ENCODE measurements around the gene TMEM259. TPM values are rescaled to one million over a fixed set of nuclear protein-coding genes. Genes with fewer than 3 reads are reported as not detected.

The TMEM259 gene
- total RNA-seq, 1 donor from 2014 or later, result 182 TPM

- H3K27me3 Mint-ChIP-seq (ENCODE audit: unreplicated experiment), result peaks cover 3% of the 10 kb centered on the region
- no peaks in the 10 kb centered on the region for H3K9me3 Mint-ChIP-seq (ENCODE audit: unreplicated experiment)
- peak overlapping the region; percentile 21 for H3K4me3 Mint-ChIP-seq (ENCODE audit: unreplicated experiment)
- peaks cover 4% of the 10 kb centered on the region for H3K4me1 Mint-ChIP-seq (ENCODE audit: unreplicated experiment)
- peaks cover 4% of the 10 kb centered on the region for H3K36me3 Mint-ChIP-seq (ENCODE audit: low read depth, unreplicated experiment)
- no peak overlapping the region for H3K27ac Mint-ChIP-seq (ENCODE audit: unreplicated experiment)
- TF ChIP-seq CTCF (IDR thresholded peaks at IDR 0.05; ENCODE audit: unreplicated experiment), result no peak
- no peak for DNase-seq (ENCODE audit: low spot score)
Measured at GRCh38 chr19:980133-980998, 40.6 kb downstream of the TMEM259 start.

GRCh38 chr19:979318-979741 is 41.6 kb downstream of the TMEM259 start:
- Mint-ChIP-seq H3K9me3 (ENCODE audit: unreplicated experiment) (no peaks in the 10 kb centered on the region), H3K27me3 (ENCODE audit: unreplicated experiment) (peaks cover 2% of the 10 kb centered on the region), H3K4me3 (ENCODE audit: unreplicated experiment) (no peak overlapping the region), H3K36me3 (ENCODE audit: low read depth, unreplicated experiment) (peaks cover 6% of the 10 kb centered on the region), H3K4me1 (ENCODE audit: unreplicated experiment) (no peaks in the 10 kb centered on the region), H3K27ac (ENCODE audit: unreplicated experiment) (no peak overlapping the region)
- TF ChIP-seq CTCF (IDR thresholded peaks at IDR 0.05; ENCODE audit: unreplicated experiment), result no peak
- DNase-seq (ENCODE audit: low spot score), result no peak

GRCh38 chr19:977058-977464 is 43.9 kb downstream of the TMEM259 start:
- peaks cover 11% of the 10 kb centered on the region for H3K36me3 Mint-ChIP-seq (ENCODE audit: low read depth, unreplicated experiment)
- no peak overlapping the region for H3K4me3 Mint-ChIP-seq (ENCODE audit: unreplicated experiment)
- H3K27me3 Mint-ChIP-seq (ENCODE audit: unreplicated experiment), result peaks cover 2% of the 10 kb centered on the region
- TF ChIP-seq CTCF (IDR thresholded peaks at IDR 0.05; ENCODE audit: unreplicated experiment), result no peak
- H3K9me3 Mint-ChIP-seq (ENCODE audit: unreplicated experiment), result no peaks in the 10 kb centered on the region
- no peak for DNase-seq (ENCODE audit: low spot score)
- no peak overlapping the region for H3K27ac Mint-ChIP-seq (ENCODE audit: unreplicated experiment)
- H3K4me1 Mint-ChIP-seq (ENCODE audit: unreplicated experiment), result no peaks in the 10 kb centered on the region

- H3K9me3 Mint-ChIP-seq (ENCODE audit: unreplicated experiment), result no peaks in the 10 kb centered on the region
- H3K27me3 Mint-ChIP-seq (ENCODE audit: unreplicated experiment), result peaks cover 2% of the 10 kb centered on the region
- H3K4me3 Mint-ChIP-seq (ENCODE audit: unreplicated experiment), result no peak overlapping the region
- DNase-seq (ENCODE audit: low spot score), result no peak
- no peak overlapping the region for H3K27ac Mint-ChIP-seq (ENCODE audit: unreplicated experiment)
- no peak for TF ChIP-seq CTCF (IDR thresholded peaks at IDR 0.05; ENCODE audit: unreplicated experiment)
- peaks cover 11% of the 10 kb centered on the region for H3K36me3 Mint-ChIP-seq (ENCODE audit: low read depth, unreplicated experiment)
- H3K4me1 Mint-ChIP-seq (ENCODE audit: unreplicated experiment), result no peaks in the 10 kb centered on the region
Measured at GRCh38 chr19:976476-976875, 44.4 kb downstream of the TMEM259 start.

GRCh38 chr19:974564-975257 is 46.2 kb downstream of the TMEM259 start:
- Mint-ChIP-seq H3K36me3 (ENCODE audit: low read depth, unreplicated experiment) (peaks cover 17% of the 10 kb centered on the region), H3K9me3 (ENCODE audit: unreplicated experiment) (no peaks in the 10 kb centered on the region), H3K27me3 (ENCODE audit: unreplicated experiment) (peaks cover 4% of the 10 kb centered on the region), H3K27ac (ENCODE audit: unreplicated experiment) (no peak overlapping the region), H3K4me1 (ENCODE audit: unreplicated experiment) (no peaks in the 10 kb centered on the region), H3K4me3 (ENCODE audit: unreplicated experiment) (no peak overlapping the region)
- no peak for DNase-seq (ENCODE audit: low spot score)
- TF ChIP-seq CTCF (IDR thresholded peaks at IDR 0.05; ENCODE audit: unreplicated experiment), result no peak

Measured in endothelial cell (in vitro differentiated cells).